Measurements from ENCODE around the gene GINS3.
"Not testable (repeated sequence)": the region's sequence is repeated elsewhere in the genome, so short reads cannot be mapped to it uniquely, and the experiment has no call there.

The GINS3 gene

GRCh38 chr16:58393138-58393504 lies 850 bp downstream of the GINS3 start:
- no peak for DNase-seq

DNA sequence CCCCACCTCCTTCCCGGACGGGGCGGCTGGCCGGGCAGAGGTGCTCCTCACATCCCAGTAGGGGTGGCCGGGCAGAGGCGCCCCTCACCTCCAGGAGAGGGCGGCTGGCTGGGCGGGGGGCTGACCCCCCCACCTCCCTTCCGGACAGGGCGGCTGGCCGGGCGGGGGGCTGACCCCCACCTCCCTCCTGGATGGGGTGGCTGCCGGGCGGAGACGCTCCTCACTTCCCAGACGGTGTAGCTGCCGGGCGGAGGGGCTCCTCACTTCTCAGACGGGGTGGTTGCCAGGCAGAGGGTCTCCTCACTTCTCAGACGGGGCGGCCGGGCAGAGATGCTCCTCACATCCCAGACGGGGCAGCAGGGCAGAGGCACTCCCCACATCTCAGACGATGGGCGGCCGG lies 4.6 kb downstream of the GINS3 start:
- not testable (repeated sequence) for DNase-seq

DNA sequence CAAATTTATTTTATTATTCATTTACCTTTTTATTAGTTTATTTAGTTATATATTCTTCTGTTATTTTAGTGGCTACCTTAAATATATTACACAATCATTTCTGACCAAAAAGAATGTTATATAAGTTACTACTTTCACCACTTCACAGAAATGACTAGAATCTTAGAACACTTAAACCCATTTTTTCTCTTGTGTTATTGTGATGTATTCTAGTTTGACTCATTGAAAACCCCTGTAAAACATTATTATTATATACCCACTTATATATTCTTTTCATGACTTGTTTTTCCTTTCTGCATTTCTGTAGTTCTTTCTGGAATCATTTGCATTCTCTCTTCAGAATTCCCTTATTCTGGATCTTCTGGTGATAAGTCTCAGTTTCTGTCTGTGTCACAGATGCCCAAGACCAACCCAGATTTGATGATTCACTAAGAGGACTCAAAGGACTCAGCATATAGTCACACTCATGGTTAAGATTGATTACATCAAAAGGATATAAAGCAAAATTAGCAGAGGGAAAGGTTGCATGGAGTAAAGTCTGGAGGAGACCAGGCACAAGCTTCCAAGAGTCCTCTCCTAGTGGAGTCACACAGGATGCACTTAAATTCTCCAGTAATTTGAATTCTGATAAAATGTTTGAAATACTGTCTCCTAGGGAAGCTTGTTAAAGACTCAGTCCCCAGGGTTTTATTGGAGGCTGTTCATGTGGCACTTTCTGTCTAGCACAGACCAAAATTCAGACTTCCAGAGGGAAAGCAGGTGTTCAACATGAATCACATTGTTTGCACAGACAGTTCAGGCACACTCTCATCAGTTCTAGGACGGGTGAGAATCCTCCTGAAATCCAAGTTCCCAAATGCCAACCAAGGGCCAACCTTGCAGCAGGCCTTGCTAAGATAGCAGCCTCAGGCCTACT lies 7.7 kb downstream of the GINS3 start:
- no peak for DNase-seq

DNA sequence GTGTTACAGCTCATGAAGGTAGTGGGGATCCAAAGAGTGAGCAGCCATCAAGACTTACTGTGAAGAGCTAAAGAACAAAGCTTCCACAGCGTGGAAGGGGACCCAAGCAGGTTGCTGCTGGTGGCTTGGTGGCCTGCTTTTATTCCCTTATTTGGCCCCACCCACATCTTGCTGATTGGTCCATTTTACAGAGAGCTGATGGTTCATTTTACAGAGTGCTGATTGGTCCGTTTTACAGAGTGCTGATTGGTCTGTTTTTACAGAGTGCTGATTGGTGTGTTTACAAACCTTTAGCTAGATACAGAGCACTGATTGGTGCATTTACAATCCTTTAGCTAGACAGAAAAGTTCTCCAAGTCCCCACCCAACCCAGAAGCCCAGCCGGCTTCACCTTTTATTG lies 9.0 kb downstream of the GINS3 start:
- DNase-seq, result not testable (repeated sequence)

GRCh38 chr16:58402796-58403195 lies 10.5 kb downstream of the GINS3 start:
- no peak for DNase-seq

DNA sequence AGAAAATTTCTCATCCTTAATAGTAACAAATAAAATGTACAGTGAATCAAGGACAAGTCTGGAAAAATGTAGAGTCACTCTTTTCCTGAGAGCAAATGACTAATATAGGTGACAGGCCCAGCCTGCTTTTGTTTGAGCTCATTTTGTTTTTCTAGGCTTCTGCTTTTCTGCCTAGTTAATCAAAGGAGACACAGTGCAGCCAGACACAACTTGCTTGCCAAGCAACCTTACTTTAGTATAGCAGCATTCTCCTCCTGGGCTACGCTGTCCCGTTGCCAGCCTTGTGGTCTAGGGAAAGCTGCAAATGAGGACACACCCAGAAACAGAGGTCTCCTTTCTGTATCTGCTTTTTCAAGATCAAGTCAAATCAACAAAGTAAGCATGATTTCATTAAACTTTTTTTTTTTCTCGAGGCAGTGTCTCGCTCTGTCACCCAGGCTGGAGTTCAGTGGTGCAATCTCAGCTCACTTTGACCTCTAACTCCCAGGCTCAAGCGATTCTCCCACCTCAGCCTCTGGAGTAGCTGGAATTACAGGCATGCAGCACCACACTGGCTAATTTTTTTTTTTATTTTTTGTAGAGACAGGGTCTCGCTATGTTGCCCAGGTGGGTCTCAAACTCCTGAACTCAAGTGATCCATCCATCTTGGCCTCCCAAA lies 17.2 kb downstream of the GINS3 start:
- no peak for DNase-seq

DNA sequence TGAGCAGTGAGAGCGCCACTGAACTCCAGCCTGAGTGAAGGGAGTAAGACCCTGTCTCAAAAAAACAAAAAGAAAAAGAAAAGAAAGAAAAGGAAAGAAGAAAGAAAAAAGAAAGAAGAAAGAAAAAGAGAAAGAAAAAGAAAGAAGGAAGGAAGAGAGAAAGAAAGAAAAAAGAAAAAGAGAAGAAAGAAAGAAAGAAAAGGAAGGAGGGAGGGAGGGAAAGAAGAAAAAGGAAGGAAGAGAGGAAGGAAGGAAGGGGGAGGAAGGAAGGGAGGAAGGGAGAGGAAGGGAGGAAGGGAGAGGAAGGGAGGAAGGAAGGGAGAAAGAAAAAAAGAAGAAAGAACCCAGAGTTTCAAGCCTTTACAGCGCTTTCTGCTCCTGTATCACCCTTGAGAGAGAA lies 19.1 kb downstream of the GINS3 start:
- no peak for DNase-seq

- no peak for DNase-seq
Measured at GRCh38 chr16:58411736-58412614, 19.7 kb downstream of the GINS3 start.

GRCh38 chr16:58412615-58412970 lies 20.3 kb downstream of the GINS3 start:
- DNase-seq, result not testable (repeated sequence)

DNA sequence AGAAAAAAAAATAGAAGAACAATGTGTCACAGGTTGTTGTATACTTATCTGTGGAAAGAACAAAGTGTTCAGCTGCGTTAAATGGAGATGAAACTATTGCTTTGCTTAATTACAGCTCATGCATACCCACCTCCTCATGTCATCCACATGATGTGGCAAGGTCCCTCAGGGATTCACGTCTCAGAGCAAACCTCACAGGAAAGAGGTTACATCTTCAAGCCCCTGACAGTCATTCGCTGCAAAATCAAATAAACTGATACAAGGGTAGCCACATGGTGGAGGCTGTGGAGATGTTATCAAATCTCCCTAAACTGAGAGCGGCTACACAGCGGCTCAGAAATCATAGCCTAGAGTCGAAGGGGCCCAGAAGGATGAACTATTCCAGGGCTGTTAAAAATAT lies 21.1 kb downstream of the GINS3 start:
- DNase-seq, result no peak

DNA sequence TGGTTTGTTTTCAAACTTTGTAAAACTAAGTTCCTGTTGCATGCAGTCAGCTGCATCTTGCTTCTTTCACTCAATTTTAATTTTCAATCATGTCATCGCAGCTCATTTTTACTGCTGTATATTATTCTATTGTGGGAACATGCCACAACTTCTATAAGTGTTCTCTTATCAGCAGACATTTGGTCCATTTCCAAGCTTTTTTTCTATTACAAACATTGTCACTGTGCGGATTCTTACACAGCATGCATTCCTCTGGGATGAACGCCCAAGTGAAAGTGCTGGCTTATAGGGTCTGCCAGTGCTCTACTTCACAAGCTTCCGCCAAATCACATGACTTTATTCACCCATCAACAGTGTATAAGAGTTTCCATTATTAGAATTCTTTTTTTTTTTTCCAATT lies 22.7 kb downstream of the GINS3 start:
- no peak for DNase-seq

GRCh38 chr16:58415961-58416360 lies 23.7 kb downstream of the GINS3 start:
- not testable (repeated sequence) for DNase-seq

- DNase-seq, result no peak
Measured at GRCh38 chr16:58417035-58417434, 24.8 kb downstream of the GINS3 start.

DNA sequence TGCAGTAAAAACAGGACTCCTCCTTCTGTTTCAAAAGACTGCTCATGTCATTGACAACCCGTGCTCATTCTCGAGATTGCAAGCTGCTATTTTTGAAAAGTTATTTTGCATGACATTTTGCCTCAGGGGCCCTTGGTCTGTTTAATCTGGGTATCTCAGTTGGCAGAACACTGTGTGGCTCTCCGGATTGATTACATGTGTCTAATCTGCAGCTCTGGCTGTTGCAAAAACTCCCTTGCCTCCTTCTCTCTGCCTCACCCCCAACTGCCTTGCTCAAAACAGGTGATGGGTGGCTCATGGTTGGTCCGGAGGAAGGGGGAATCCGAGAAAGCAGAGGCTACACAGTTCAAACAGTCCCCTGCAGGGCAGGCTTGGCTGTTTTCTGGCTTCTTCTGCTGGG lies 25.3 kb downstream of the GINS3 start:
- no peak for DNase-seq

GRCh38 chr16:58418026-58418425 lies 25.8 kb downstream of the GINS3 start:
- no peak for DNase-seq

DNA sequence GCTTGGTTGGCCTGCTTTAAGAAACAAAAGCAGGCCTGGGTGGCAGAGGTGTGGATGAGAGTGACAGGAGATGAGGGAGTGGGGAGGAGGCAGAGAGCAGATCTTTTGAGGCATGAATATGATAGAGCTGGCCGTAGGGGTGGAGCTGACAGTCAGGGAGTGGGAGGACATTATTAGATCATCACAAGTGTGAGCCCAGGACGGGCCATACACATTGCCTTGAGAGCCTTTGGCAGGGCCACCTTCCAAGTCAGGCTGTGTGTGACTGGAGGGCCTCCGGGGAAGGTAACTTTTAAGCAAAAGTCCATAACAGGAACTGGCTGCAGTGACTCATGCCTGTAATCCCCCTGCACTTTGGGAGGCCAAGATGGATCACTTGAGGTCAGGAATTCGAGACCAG lies 26.3 kb downstream of the GINS3 start:
- DNase-seq, result no peak

DNA sequence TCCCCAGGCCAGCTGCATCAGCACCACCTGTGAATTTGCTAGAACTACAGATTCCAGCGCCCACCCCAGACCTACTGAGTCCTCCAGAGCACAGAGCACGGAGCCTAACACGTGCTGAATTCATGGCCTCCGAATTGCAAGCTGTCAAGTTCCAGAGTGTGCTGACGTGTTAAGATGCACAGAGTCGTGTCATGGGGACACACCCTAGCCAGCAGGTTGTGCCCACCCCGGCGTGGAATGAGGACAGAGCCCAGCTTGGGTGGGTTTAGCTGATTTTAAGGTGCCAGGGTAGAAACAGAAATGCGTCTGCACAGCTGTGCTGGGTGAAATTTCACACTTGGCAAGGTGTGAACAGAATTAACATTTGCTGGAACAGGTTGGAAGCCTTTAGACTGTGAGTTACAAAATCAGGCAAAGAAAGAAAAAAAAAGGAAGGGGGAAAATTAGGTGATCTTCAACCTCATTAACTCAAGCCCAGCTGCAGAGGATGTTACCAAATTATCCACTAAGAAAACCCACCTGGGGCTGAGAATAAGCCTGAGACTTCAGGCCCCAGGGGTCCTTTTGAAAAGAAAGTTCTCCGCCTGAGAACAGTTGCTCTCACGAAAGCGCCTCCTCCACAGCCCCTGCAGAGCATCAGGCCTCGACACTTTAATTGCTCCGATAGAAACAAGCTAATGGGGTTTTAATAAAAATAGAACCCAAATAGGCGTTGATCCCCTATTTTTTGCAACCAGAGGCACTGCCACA lies 27.1 kb downstream of the GINS3 start:
- no peak for DNase-seq

DNA sequence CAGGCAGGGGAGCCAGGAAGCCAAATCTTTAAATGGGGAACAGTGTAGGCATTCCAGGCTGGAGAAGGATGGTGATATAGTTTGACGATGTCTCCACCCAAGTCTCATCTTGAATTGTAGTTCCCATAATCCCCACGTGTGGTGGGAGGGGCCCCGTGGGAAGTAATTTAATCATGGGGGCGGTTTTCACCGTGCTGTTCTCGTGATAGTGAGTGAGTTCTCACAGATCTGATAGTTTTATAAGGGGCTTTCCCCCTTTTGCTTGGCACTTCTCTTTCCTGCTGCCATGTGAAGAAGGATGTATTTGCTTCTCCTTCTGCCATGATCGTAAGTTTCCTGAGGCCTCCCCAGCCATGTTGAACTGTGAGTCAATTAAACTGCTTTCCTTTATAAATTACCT lies 28.8 kb downstream of the GINS3 start:
- no peak for DNase-seq

GRCh38 chr16:58421529-58421928 lies 29.3 kb downstream of the GINS3 start:
- no peak for DNase-seq

DNA sequence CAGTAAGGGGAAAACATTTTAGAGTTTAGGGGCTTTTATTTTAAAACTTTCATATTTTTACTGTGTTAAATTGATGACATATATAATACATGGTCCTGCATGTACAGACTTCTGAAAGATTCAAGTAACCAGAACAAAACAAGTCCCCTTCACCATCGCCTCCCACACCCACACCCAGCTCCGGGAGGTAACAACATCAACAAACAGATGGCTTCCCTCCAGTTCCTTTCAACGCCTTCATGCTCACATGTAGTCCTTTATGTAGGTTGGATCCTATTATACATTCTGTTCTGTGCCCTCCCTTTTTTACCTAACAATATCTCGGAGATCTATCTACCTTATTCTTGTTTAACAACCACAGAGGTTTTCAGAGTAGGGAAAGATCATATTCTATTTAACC lies 30.5 kb downstream of the GINS3 start:
- DNase-seq, result no peak

- DNase-seq, result no peak
Measured at GRCh38 chr16:58425245-58425644, 33.0 kb downstream of the GINS3 start.

DNA sequence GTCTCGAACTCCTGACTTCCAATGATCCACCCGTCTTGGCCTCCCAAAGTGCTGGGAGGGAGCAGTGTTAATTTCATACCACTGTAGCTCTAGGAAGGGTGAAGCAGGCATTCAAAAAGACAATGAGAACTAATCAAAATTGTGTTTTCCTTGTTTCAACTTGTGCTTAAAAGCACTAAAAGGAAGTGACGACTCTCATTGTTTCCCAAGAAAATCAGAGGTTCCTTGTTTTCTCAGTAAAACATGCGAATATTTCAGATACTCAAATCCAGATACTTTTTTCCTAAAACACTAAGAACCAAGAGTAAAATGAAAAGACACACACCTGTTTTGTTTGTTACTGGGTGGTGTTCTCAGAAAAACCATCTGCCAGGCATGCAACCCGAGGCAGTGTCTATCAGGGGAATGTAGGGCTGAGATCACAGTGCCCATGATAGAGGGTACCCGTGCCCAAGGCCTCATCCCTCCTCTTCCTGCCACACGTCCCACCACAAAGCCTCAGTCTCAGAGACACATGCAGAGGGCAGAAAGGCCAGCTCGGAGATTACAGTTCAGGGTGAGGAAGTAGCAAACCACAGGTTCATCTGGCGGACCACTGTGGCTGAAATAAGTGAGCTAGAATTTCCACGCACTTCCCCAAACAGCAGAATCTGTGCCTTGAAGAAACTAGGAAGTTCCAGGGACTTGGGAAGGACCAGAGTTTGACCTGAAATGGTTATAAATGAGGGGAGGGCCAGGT lies 33.7 kb downstream of the GINS3 start:
- DNase-seq, result no peak

Data from effector CD8-positive, alpha-beta T cell (primary cell).